CD14-positive monocyte (primary cell): Measurements from ENCODE around the gene ADD2. TPM values are rescaled to one million over a fixed set of nuclear protein-coding genes. Genes with fewer than 3 reads are reported as not detected.

Source experiments
- DNase-seq, 3 donors: peaks; one replicate each; pipeline ENCODE4 v3.0.0-alpha.2; 2011 to 2022
- H2AFZ ChIP-seq: 2 replicates; pipeline ENCODE4 v1.6.0; 2012; ENCODE audit warnings: mild to moderate bottlenecking, low read depth, low read length, inconsistent platforms; ENCODE audit not compliant: insufficient read depth, poor library complexity, severe bottlenecking
- H3K27ac ChIP-seq, 2 donors: 1 replicate in 1 of 2; 2 replicates in 1 of 2; pipeline ENCODE4 v1.5.1; 2012 to 2013; ENCODE audit warnings: low read length in 2 of 2, control low read depth in 1 of 2, inconsistent platforms in 1 of 2, low read depth in 1 of 2, mild to moderate bottlenecking in 1 of 2
- H3K27me3 ChIP-seq, 2 donors: one replicate each; pipeline versions ENCODE4 v1.6.0 to v1.6.1; 2011 to 2013; ENCODE audit warnings: low read length in 2 of 2; ENCODE audit not compliant: control insufficient read depth in 2 of 2, insufficient read depth in 2 of 2
- H3K36me3 ChIP-seq, 2 donors: replicated peaks in 1 of 2; 1 replicate in 1 of 2; 2 replicates in 1 of 2; pipeline versions ENCODE4 v1.5.1 to v1.6.1; 2012 to 2013; ENCODE audit warnings: low read length in 2 of 2, control low read depth in 1 of 2, inconsistent platforms in 1 of 2, mild to moderate bottlenecking in 1 of 2; ENCODE audit not compliant: insufficient read depth in 2 of 2, control insufficient read depth in 1 of 2
- H3K4me1 ChIP-seq, 2 donors: 1 replicate in 1 of 2; 2 replicates in 1 of 2; pipeline versions ENCODE4 v1.5.1 to v1.6.1; 2012 to 2013; ENCODE audit warnings: low read length in 2 of 2, control low read depth in 1 of 2, inconsistent platforms in 1 of 2, mild to moderate bottlenecking in 1 of 2, moderate library complexity in 1 of 2; ENCODE audit not compliant: insufficient read depth in 2 of 2, control insufficient read depth in 1 of 2
- H3K4me2 ChIP-seq: replicated peaks from 2 replicates; pipeline ENCODE3; 2012; ENCODE audit warnings: low read length, moderate library complexity, mild to moderate bottlenecking; ENCODE audit not compliant: poor library complexity, severe bottlenecking; ENCODE audit errors: extremely low read depth
- H3K4me3 ChIP-seq, 3 experiments: fragments of 200-600 bp in 1 of 3; sonication (generic) in 1 of 3; replicated peaks in 1 of 3; 1 replicate in 2 of 3; 2 replicates in 1 of 3; pipeline ENCODE4 v1.5.1; 2011 to 2013; ENCODE audit warnings: low read length in 3 of 3, mild to moderate bottlenecking in 3 of 3, control low read depth in 2 of 3, low read depth in 2 of 3, inconsistent platforms in 1 of 3, moderate library complexity in 1 of 3
- H3K79me2 ChIP-seq: 2 replicates; pipeline ENCODE4 v1.6.0; 2012; ENCODE audit warnings: mild to moderate bottlenecking, control low read depth, inconsistent platforms, low read length, moderate library complexity; ENCODE audit not compliant: insufficient read depth
- H3K9ac ChIP-seq: 2 replicates; pipeline ENCODE4 v1.6.0; 2017; ENCODE audit warnings: low read length, mild to moderate bottlenecking; ENCODE audit not compliant: insufficient read depth, poor library complexity, severe bottlenecking
- H3K9me3 ChIP-seq, 2 donors: replicated peaks in 1 of 2; 1 replicate in 1 of 2; 2 replicates in 1 of 2; pipeline versions ENCODE4 v1.5.1 to v1.6.1; 2012 to 2013; ENCODE audit warnings: low read length in 2 of 2, control low read depth in 1 of 2; ENCODE audit not compliant: control insufficient read depth in 1 of 2, insufficient read depth in 1 of 2
- H4K20me1 ChIP-seq: 2 replicates; pipeline ENCODE4 v1.6.0; 2012; ENCODE audit warnings: mild to moderate bottlenecking, low read length, control low read depth, moderate library complexity; ENCODE audit not compliant: insufficient read depth
- H3K27ac Mint-ChIP-seq, 7 donors: one replicate each; pipeline ENCODE4 v1.8.0; 2020; ENCODE audit warnings: mild to moderate bottlenecking in 7 of 7, mixed read lengths in 7 of 7, moderate library complexity in 6 of 7, inconsistent platforms in 2 of 7
- H3K27me3 Mint-ChIP-seq, 3 donors: one replicate each; pipeline ENCODE4 v1.8.0; 2021 to 2022; ENCODE audit warnings: low read depth in 3 of 3, mild to moderate bottlenecking in 3 of 3, mixed read lengths in 3 of 3, moderate library complexity in 3 of 3, inconsistent platforms in 1 of 3
- H3K36me3 Mint-ChIP-seq, 2 donors: one replicate each; pipeline ENCODE4 v1.8.0; 2020; ENCODE audit warnings: mixed read lengths in 2 of 2, inconsistent platforms in 1 of 2, mild to moderate bottlenecking in 1 of 2
- H3K4me1 Mint-ChIP-seq: one replicate; pipeline ENCODE4 v1.8.0; 2020; ENCODE audit warnings: mild to moderate bottlenecking, mixed read lengths
- H3K4me3 Mint-ChIP-seq, 2 donors: one replicate each; pipeline ENCODE4 v1.8.0; 2020; ENCODE audit warnings: mild to moderate bottlenecking in 2 of 2, mixed read lengths in 2 of 2, moderate library complexity in 1 of 2
- H3K9me3 Mint-ChIP-seq, 7 donors: one replicate each; pipeline ENCODE4 v1.8.0; 2020 to 2022; ENCODE audit warnings: mixed read lengths in 7 of 7, mild to moderate bottlenecking in 6 of 7, moderate library complexity in 6 of 7, inconsistent platforms in 2 of 7
- CTCF ChIP-seq: fragments of 200-600 bp; IDR thresholded peaks from one replicate; pipeline ENCODE4 v1.8.0; 2022; ENCODE audit warnings: antibody characterized with exemption, mild to moderate bottlenecking
- WGBS: methylation state at CpG from one replicate; pipeline ENCODE4 v1.1.5; 2013; ENCODE audit warnings: missing lambda C conversion rate; ENCODE audit not compliant: insufficient coverage; 5-methylcytosine and 5-hydroxymethylcytosine counted together
- intact Hi-C, 2 donors: fragments of 100-400 bp; cut with micrococcal nuclease; formaldehyde crosslinking; loops; one replicate each; pipeline versions ENCODE4 v1.15.0 to v1.15.1; 2023
- polyA plus RNA-seq, 3 donors: library from polyadenylated mRNA; depleted of rRNA in 1 of 3; unstranded in 2 of 3; stranded (reverse) in 1 of 3; fragments of 300-500 nt in 2 of 3; fragments of >200 nt in 1 of 3; fragmentation: Illumina TruSeq in 2 of 3; gene quantifications; 1 replicate in 2 of 3; 2 replicates in 1 of 3; pipeline ENCODE4 v1.2.3, GENCODE V29; 2012 to 2021

The ADD2 gene
- polyA plus RNA-seq, 3 donors, result 0.18 to 0.56 (median 0.26) TPM

- Histone ChIP-seq H3K9me3 (no peaks in the 10 kb centered on the region), H3K4me2 (no peak overlapping the region), H3K36me3 (no peaks in the 10 kb centered on the region), H3K9ac (no peak overlapping the region), H3K4me3 (no peak overlapping the region), H3K79me2 (no peaks in the 10 kb centered on the region), H3K27ac (no peak overlapping the region), H2AFZ (no peak overlapping the region), H4K20me1 (no peaks in the 10 kb centered on the region), H3K4me1 (no peaks in the 10 kb centered on the region), H3K27me3 (no peaks in the 10 kb centered on the region)
- intact Hi-C loops, result no loop called here
- Mint-ChIP-seq H3K36me3 (no peaks in the 10 kb centered on the region), H3K27ac (no peak overlapping the region), H3K9me3 (peaks cover 0 to 2% (median 0%) of the 10 kb centered on the region in 7 donors), H3K4me1 (peaks cover 4% of the 10 kb centered on the region), H3K4me3 (no peak overlapping the region), H3K27me3 (peaks cover 0 to 4% (median 3%) of the 10 kb centered on the region in 3 donors)
- TF ChIP-seq CTCF, result no peak
- WGBS, result 93% methylated on average over 7 of the region's 11 CpGs
- no peak for DNase-seq
Observed at GRCh38 chr2:70674636-70675430, 93.2 kb downstream of the ADD2 start.

- H3K4me1 ChIP-seq, result no peaks in the 10 kb centered on the region
- no peaks in the 10 kb centered on the region for H3K79me2 ChIP-seq
- H3K9me3 ChIP-seq, result no peaks in the 10 kb centered on the region
- H3K27me3 ChIP-seq, result no peaks in the 10 kb centered on the region
- H3K27ac ChIP-seq, result no peak overlapping the region
- Mint-ChIP-seq H3K4me1 (peaks cover 4% of the 10 kb centered on the region), H3K36me3 (no peaks in the 10 kb centered on the region), H3K4me3 (no peak overlapping the region), H3K9me3 (peaks cover 0 to 2% (median 0%) of the 10 kb centered on the region in 7 donors), H3K27me3 (peaks cover 0 to 4% (median 3%) of the 10 kb centered on the region in 3 donors), H3K27ac (no peak overlapping the region)
- TF ChIP-seq CTCF, result no peak
- H4K20me1 ChIP-seq, result no peaks in the 10 kb centered on the region
- no peaks in the 10 kb centered on the region for H3K36me3 ChIP-seq
- H3K4me3 ChIP-seq, result no peak overlapping the region
- WGBS, result 84% methylated on average over 7 of the region's 7 CpGs
- H2AFZ ChIP-seq, result no peak overlapping the region
- intact Hi-C loops, result no loop called here
- no peak overlapping the region for H3K4me2 ChIP-seq
- H3K9ac ChIP-seq, result no peak overlapping the region
- no peak for DNase-seq
Observed at GRCh38 chr2:70673041-70673647, 94.9 kb downstream of the ADD2 start.
